Measurements from ENCODE around the gene UBE3C.

Gene UBE3C

GRCh38 chr7:157122800-157123495 is 15.8 kb upstream of the UBE3C start:
- no peaks in the 10 kb centered on the region for H3K36me3 ChIP-seq (ENCODE audit: control insufficient read depth, insufficient read depth, low read length)
- no peak overlapping the region for H3K4me2 ChIP-seq (ENCODE audit: low read length)
- H3K4me3 ChIP-seq (ENCODE audit: low read depth, low read length), result no peak overlapping the region
- no peaks in the 10 kb centered on the region for H3K4me1 ChIP-seq
- H3K27me3 ChIP-seq (ENCODE audit: control insufficient read depth, insufficient read depth, low read length), result no peaks in the 10 kb centered on the region
- no peak overlapping the region for H3K9ac ChIP-seq
- no peaks in the 10 kb centered on the region for H3K9me3 ChIP-seq (ENCODE audit: control insufficient read depth, low read length)
- no peak overlapping the region for H3K27ac ChIP-seq
- TF ChIP-seq CTCF (IDR thresholded peaks at IDR 0.05), result no peak
- no peak overlapping the region for H2AFZ ChIP-seq
- no peaks in the 10 kb centered on the region for H3K79me2 ChIP-seq

GRCh38 chr7:157124690-157125089 is 14.0 kb upstream of the UBE3C start:
- Histone ChIP-seq H3K27ac (no peak overlapping the region), H3K4me3 (ENCODE audit: low read depth, low read length) (no peak overlapping the region), H3K27me3 (ENCODE audit: control insufficient read depth, insufficient read depth, low read length) (no peaks in the 10 kb centered on the region), H3K4me1 (no peaks in the 10 kb centered on the region), H3K79me2 (no peaks in the 10 kb centered on the region), H3K36me3 (ENCODE audit: control insufficient read depth, insufficient read depth, low read length) (no peaks in the 10 kb centered on the region), H3K9ac (no peak overlapping the region), H3K9me3 (ENCODE audit: control insufficient read depth, low read length) (no peaks in the 10 kb centered on the region), H2AFZ (no peak overlapping the region), H3K4me2 (ENCODE audit: low read length) (no peak overlapping the region)
- no peak for TF ChIP-seq CTCF (IDR thresholded peaks at IDR 0.05)

- Histone ChIP-seq H3K9ac (no peak overlapping the region), H3K27me3 (ENCODE audit: control insufficient read depth, insufficient read depth, low read length) (no peaks in the 10 kb centered on the region), H3K79me2 (no peaks in the 10 kb centered on the region), H3K4me1 (no peaks in the 10 kb centered on the region), H2AFZ (no peak overlapping the region), H3K4me3 (ENCODE audit: low read depth, low read length) (no peak overlapping the region), H3K27ac (no peak overlapping the region), H3K9me3 (ENCODE audit: control insufficient read depth, low read length) (no peaks in the 10 kb centered on the region), H3K4me2 (ENCODE audit: low read length) (no peak overlapping the region), H3K36me3 (ENCODE audit: control insufficient read depth, insufficient read depth, low read length) (no peaks in the 10 kb centered on the region)
- TF ChIP-seq CTCF (IDR thresholded peaks at IDR 0.05), result no peak
Measured at GRCh38 chr7:157125376-157126223, 13.1 kb upstream of the UBE3C start.

GRCh38 chr7:157126921-157127320 is 11.8 kb upstream of the UBE3C start:
- H3K9me3 ChIP-seq (ENCODE audit: control insufficient read depth, low read length), result no peaks in the 10 kb centered on the region
- H3K79me2 ChIP-seq, result no peaks in the 10 kb centered on the region
- no peaks in the 10 kb centered on the region for H3K4me1 ChIP-seq
- H3K27me3 ChIP-seq (ENCODE audit: control insufficient read depth, insufficient read depth, low read length), result no peaks in the 10 kb centered on the region
- TF ChIP-seq CTCF (IDR thresholded peaks at IDR 0.05), result no peak
- H3K9ac ChIP-seq, result no peak overlapping the region
- no peak overlapping the region for H3K27ac ChIP-seq
- H3K4me3 ChIP-seq (ENCODE audit: low read depth, low read length), result no peak overlapping the region
- H3K36me3 ChIP-seq (ENCODE audit: control insufficient read depth, insufficient read depth, low read length), result no peaks in the 10 kb centered on the region
- H3K4me2 ChIP-seq (ENCODE audit: low read length), result no peak overlapping the region
- H2AFZ ChIP-seq, result no peak overlapping the region

Measured in parathyroid adenoma (tissue), 2 donors.